ENCODE measurements around the gene SOX15.
"Not testable (repeated sequence)": the region's sequence is repeated elsewhere in the genome, so short reads cannot be mapped to it uniquely, and the experiment has no call there.

SOX15 gene

DNA sequence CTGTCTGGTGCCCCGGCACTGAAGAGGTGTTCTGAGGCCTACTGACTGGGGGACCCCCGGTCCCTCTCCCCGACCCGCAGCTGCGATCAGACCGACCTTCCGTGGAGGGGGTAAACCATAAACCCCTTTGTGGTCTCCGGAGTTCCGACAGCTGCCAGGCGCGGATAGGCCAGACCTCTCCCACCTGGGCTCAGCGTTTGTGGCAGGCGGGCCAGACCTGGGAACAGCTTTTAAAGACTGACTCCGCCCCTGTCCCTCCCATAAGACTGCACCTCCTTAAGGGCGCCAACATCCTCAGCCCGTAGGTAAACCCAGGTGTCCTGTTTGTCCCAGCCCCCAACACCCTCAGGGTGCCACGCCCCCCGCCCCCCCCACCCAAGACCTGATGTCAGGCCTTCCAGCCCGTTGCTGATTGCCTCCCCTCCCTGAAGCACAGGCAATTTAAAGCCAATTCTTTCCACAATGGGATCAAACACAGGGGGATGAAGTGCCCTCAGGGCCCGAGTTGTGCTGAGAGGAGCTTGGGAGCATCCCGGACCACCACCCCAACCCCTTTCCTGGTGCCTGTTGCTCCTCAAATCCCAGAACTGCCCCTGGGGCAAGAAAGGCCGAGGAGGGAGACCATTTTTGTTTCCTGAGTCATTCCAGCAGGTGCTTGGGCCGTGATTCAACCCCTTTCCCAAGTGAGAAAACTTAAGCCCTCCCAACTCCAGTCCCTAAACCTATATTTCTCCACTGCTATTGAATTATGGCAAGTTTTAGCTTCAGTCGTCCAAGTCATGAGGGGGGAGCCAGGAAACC lies at the start of gene SOX15:
Gene SOX15, minus strand, starts transcription at position 204 of the 801 bp plus-strand sequence. CDS start 418 bp downstream, outside the sequence.
- FAIRE-seq = no peak
- no peak for DNase-seq (ENCODE audit: low spot score)

DNA sequence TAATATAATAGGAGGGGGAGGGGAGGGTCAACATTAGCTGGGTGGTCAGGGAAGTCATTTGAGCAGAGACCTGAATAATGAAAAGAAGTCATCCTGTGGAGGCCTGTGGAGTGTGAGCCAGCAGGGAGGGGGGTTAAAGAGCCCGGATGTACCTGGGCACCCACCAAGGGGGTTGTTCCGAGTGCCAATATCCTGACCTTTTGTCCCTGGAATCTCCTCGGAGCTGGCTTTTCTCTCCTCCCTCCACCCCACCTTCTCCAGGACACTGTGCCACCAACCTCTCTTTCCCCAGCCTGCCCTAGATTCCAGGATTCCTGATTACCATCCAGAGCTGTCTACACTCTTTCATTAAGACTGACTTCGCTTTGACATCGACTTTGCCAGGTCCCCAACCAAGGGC lies 46.3 kb upstream of the SOX15 start:
- FAIRE-seq = no peak
- DNase-seq (ENCODE audit: low spot score) = no peak

DNA sequence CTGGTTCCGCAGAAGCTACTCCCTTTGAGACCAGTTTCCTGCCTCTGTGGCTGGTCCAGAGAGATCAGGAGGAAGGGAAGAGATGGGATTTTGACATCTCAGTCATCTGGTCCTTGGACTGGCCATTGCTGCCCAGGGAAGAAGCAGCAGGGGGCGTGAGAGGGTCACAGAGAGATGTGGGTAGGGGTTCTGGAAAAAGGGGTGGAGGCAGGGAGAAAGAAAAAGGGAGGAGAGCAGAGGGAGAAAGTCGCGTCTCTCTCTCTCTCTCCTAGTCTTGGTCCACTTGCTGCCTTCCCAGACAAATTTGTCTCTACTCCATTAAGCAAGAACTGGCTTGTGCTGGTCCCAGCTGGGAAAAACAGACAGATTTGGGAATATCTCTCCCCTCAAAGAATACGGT lies 44.5 kb upstream of the SOX15 start:
- no peak for FAIRE-seq
- peak; percentile 4 for DNase-seq (ENCODE audit: low spot score)

DNA sequence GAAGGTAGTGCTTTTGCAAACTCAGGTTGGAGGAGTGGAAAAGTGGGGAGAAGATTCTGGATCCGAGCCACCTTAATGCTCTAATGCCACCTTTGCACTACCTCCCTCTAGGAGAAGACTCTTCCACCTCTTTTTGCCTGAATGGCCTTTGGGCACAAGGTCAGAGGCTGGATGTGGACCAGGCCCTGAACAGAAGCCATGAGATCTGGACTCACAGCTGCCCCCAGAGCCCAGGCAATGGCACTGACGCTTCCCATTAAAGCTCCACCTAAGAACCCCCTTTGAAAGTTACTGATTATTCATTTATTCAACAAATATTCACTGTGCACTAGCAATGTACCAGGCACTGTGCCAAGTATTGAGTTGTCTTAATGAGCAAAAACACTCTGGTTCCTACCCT lies 43.2 kb upstream of the SOX15 start:
- FAIRE-seq (no peak), DNase-seq (ENCODE audit: low spot score) (no peak)

GRCh38 chr17:7632492-7632894 lies 42.6 kb upstream of the SOX15 start:
- DNase-seq (ENCODE audit: low spot score) (no peak), FAIRE-seq (no peak)

DNA sequence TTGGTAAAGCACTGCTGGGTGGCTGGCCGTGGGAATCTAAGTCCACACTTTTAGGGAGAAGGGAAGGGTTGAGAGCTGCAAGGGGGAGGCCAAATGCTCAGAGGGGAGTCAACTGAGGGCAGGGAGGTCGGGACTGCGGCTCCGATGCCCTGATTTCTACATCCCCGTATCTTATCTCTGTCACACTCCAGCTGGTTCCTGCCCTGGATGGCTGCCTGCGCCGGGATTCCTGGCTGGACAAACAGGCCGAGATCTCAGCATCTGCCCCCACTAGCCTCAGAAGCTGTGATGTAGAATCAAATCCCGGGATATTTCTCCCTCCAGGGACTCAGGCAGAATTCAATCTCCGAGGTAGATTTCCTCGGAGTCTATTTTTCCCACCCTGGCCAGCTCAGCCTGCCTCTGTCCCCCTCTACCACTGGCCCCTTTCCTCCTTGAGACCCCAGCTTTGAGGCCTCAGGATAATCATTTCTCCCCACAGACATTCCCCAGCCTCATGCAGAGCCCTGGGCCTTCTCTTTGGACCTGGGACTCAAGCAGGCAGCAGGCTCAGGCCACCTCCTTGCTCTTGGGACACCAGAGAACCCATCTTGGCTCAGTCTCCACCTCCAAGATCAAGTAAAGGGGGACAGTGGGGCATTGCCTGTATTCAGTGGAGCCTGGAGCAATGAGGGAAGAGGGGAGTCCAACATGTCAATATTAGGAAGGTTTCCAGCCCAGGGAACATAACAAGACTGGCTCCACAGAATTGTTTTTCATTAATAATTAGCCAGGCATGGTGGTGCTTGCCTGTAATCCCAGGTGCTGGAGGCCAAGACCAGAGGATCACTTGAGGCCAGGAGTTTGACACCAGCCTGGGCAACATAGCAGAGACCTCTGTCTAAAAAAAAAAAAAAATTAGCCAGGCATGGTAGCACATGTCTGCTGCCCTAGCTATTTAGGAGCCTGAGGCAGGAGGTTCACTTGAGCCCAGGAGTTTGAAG lies 41.8 kb upstream of the SOX15 start:
- FAIRE-seq (no peak), DNase-seq (ENCODE audit: low spot score) (no peak)

- DNase-seq (ENCODE audit: low spot score) = no peak
- no peak for FAIRE-seq
Observed at GRCh38 chr17:7629939-7630571, 40.2 kb upstream of the SOX15 start, which contains the start of gene SHBG. SHBG (plus strand) TSS chr17:7630135; CDS start chr17:7630173, 38 bp downstream.

- FAIRE-seq (peak; percentile 66), DNase-seq (ENCODE audit: low spot score) (peak; percentile 77)
Observed at GRCh38 chr17:7627250-7628121, 37.6 kb upstream of the SOX15 start, which contains the start of gene SAT2. SAT2 (minus strand) TSS chr17:7627821; CDS start chr17:7627635, 186 bp downstream.

DNA sequence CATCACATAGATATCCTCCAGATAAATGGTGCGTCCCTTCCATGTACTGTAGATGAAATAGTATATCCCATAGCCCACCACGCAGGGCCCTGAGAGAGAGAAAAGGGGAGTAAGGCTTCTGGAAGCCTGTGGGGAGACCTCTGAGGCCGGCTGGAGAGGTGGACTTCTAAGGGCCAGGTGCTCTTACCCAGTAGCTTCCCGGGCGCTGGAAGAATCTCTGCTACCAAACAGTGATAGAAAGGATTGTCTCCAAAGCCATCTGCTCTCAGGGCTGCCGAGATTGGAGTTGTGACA lies 37.0 kb upstream of the SOX15 start:
- DNase-seq (ENCODE audit: low spot score) = no peak

GRCh38 chr17:7626307-7626706 lies 36.4 kb upstream of the SOX15 start:
- FAIRE-seq = no peak
- no peak for DNase-seq (ENCODE audit: low spot score)

More for the DNA sequence above, 37.0 kb upstream of the SOX15 start:
- FAIRE-seq = no peak

- not testable (repeated sequence) for FAIRE-seq; DNase-seq (ENCODE audit: low spot score)
Observed at GRCh38 chr17:7625749-7626148, 35.9 kb upstream of the SOX15 start.

- DNase-seq (ENCODE audit: low spot score) (no peak), FAIRE-seq (no peak)
Observed at GRCh38 chr17:7623661-7624060, 33.8 kb upstream of the SOX15 start.

DNA sequence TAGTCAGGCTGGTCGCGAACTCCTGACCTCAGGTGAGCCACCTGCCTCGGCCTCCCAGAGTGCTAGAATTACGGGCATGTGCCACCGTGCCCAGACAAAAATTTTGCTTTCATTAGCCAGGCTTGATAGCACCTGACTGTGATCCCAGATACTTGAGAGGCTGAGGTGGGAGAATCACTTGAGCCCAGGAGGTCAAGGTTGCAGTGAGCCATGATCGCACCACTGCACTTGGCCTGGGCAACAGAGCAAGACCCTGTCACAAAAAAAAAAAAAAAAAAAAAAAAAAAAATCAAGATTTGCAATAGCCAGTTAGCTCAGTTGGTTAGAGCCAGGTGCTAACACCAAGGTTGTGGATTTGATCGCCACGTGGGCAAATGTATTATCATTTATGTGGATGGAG lies 30.9 kb upstream of the SOX15 start:
- no peak for FAIRE-seq
- no peak for DNase-seq (ENCODE audit: low spot score)

DNA sequence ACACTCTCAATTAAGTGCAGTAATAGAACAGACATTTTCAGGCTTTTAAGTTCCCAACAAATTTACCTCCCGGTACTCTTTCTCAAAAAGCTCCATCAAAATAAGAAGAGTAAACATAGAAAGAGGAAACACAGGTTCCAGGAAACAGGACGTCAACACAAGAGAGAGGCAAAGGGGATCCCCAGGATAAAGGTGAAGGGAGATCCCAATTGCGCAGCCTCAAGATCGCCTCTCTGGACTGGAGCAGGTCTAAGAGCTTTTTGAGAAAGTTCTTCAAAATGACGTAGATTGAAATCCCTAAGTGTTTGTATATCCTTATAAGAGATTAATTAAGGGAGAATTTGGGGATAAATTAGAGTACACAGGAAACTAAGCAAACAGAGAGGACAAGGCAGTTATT lies 28.7 kb upstream of the SOX15 start:
- no peak for DNase-seq (ENCODE audit: low spot score)
- FAIRE-seq = no peak

GRCh38 chr17:7615265-7615747 lies 25.4 kb upstream of the SOX15 start:
- DNase-seq (ENCODE audit: low spot score) = no peak

DNA sequence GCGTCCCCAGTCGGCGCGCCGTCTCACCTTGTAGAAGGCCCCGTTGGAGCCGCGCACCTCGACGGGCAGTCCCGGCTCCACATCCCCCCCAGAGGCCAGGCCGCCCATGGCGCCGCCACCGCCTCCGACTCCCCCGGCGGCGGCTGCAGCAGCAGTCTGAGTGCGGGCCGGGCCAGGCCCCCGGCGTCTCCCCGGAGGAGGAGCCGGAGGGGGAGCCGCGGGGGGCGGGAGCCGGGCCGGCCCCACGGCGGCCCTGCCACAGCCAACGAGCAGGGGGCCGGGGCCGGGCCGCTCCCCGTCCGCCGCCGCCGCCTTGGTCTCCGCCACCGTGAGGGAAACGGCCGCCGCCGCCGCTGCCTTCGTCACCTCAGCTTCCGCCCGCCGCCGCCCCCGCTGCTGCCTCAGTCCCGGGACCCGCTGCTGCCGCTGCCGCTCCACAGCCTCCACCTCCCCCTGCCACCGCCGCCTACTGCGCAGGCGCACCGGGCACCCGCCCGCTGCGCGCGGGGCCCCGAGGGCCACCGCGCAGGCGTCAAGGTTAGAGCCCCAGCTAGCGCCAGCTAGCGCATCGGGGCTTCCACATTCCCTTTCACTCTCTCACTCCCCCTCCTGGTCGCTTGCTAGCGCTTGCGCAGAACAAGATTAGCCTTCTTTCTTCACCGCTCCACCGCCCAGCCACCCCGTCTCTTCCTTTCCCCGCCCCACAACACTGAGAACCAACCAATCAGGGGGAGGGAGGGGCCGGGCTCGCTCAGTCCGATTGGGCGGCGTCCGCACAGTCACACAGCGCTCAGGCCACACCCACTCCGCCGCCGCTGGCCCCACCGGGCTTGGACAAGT lies 24.8 kb upstream of the SOX15 start, which contains the start of gene FXR2:
Gene FXR2, minus strand, starts transcription at position 473 of the 840 bp plus-strand sequence. Its CDS starts 365 bp downstream, at position 108.
- peak; percentile 88 for FAIRE-seq
- peak; percentile 97 for DNase-seq (ENCODE audit: low spot score)

More at GRCh38 chr17:7615265-7615747, 25.4 kb upstream of the SOX15 start:
- no peak for FAIRE-seq

DNA sequence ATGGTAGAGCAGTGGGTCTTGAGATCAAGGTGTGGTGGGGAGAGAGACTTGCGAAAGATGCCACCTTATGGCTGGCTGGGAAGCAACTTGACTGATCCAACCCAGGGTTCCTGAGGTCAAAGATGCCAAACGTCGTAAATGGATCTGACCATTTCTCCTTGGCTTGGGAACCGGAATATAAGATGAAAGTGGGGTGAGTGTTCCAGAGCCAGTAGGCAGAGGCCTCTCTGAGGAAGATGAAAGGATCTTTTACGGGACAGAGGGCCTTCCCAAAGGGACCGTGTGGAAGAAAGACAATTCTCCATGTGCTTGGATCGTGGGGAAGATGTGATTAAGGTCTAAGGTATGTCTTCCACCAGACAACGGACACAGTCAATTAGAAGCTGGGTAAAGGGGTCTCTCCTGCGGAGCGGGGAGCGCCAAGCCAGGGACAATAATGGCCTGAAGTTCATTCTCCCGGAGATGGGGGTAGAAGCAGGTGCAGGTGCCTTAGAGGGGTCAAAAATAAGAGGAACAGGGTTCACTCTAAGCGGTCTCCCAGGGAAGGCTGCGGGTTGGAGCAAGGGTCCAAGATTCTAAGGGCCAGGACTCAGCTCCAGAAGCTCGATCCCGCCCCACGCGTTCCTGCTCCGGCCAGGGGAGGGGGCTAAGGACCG lies 24.0 kb upstream of the SOX15 start:
- FAIRE-seq (no peak), DNase-seq (ENCODE audit: low spot score) (peak; percentile 20)

- FAIRE-seq (no peak), DNase-seq (ENCODE audit: low spot score) (no peak)
Observed at GRCh38 chr17:7612294-7612640, 22.4 kb upstream of the SOX15 start.

Data from RCC 7860 (cell line).